ACHN (cell line): ENCODE data around the gene MEIKIN.
"Not testable (repeated sequence)": the region's sequence is repeated elsewhere in the genome, so short reads cannot be mapped to it uniquely, and the experiment has no call there.

Source experiments
- DNase-seq: peaks from one replicate; pipeline ENCODE4 v3.0.0-alpha.2; 2015
- in situ Hi-C: cut with HindIII; loops from 2 replicates; pipeline ENCODE4 v1.10.0; 2017; ENCODE audit warnings: low sequenced_read_pairs, low pct_ligation_motif_present, low pct_unique_long_range_greater_than_20kb

MEIKIN gene

DNA sequence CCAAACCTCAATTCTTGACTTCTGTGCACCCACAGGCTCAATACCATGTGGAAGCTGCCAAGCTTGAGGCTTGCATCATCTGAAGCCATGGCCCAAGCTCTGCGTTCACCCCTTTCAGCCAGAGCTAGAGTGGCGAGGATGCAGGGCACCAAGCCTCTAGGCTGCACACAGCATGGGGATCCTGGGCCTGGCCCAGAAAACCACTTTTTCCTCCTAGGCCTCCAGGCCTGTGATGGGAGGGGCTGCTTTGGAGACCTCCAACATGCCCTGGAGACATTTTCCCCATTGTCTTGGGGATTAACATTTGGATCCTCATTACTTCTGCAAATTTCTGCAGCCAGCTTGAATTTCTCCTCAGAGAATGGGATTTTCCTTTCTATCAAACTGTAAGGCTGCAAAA is 112.8 kb downstream of the MEIKIN start:
- in situ Hi-C loops, DNase-seq: not testable (repeated sequence)

DNA sequence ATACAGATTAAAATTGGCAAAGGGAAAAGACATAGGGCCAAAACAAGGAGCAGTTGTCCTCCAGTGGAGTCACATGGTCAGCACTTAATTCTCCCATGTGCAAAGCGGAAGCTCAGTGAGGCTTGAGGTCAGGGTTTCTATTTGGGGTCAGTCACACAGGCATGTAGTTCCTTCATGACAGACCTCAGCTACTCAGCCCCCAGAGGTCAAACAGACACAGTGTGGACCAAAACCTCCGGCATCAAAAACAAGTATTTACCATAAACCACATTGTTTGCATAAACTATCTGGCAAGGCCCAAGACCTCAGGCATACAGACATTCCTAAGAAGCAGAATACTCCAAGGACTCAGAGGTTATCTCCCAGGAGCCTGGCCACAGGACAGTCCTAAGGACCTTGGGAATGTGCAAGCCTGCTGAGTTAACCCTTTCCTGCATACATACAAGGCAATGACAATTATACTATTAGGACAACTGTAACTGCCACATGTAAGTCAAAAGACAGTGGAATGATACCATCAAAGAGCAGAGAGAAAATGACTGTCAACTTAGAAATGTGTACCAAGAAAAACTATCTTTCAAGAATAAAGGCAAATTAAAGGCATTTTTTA is 120.0 kb downstream of the MEIKIN start:
- DNase-seq, result no peak
- in situ Hi-C loops, result no loop called here

DNA sequence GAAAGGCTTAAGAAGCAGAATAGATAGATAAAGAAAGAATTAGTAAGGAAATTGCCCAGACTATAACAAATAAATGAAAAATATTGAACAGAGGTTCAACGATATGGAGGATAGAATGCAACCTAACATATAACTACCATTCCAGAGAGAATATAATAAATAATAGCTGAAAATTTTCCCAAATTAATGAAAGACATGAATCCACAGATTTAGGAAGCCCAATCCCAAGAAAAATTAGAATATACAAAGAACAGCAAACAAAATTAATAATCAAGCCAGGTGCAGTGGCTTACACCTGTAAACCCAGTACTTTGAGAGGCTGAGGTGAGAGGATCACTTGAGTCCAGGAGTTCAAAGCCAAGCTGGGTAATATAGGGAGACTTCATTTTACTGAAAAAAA is 120.8 kb downstream of the MEIKIN start:
- no peak for DNase-seq
- in situ Hi-C loops, result no loop called here

- in situ Hi-C loops, result no loop called here
Measured at GRCh38 chr5:131821221-131821620, 124.2 kb downstream of the MEIKIN start.

DNA sequence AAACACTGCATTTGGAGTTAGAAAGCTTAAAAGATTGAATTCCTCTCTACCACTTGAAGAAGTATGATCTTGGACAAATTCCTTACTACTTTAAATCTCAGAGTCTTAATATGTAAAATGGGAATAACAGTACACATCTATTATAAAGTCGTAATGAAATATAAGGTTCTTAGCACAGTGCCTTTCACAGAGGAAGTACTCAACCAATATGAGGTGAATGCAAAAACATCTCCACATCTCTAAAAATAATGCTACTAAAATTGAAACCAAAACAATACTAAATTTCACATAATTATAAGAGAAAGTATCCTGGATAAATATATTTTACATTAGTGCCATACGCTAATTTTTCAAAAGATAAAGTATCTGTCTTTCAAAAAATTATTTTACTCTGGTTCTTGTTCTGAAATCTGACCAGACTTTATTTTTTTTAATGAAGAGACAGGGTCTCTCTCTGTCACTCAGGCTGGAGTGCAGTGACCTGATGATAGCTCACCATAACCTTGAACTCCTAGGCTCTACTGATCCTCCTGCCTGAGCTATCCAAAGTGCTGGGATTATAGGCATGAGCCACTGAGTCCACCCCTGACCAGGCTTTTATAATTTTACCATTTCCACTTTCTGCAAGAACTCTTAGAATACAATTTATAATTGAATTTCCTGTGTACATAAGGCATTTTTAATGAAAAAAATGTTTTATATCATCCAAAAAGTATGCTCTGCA is 127.3 kb downstream of the MEIKIN start:
- DNase-seq, result no peak
- in situ Hi-C loops, result no loop called here

More at GRCh38 chr5:131821221-131821620, 124.2 kb downstream of the MEIKIN start:
- DNase-seq, result no peak

GRCh38 chr5:131814990-131815389 is 130.5 kb downstream of the MEIKIN start:
- DNase-seq, result peak; percentile 87
- in situ Hi-C loops, result no loop called here

DNA sequence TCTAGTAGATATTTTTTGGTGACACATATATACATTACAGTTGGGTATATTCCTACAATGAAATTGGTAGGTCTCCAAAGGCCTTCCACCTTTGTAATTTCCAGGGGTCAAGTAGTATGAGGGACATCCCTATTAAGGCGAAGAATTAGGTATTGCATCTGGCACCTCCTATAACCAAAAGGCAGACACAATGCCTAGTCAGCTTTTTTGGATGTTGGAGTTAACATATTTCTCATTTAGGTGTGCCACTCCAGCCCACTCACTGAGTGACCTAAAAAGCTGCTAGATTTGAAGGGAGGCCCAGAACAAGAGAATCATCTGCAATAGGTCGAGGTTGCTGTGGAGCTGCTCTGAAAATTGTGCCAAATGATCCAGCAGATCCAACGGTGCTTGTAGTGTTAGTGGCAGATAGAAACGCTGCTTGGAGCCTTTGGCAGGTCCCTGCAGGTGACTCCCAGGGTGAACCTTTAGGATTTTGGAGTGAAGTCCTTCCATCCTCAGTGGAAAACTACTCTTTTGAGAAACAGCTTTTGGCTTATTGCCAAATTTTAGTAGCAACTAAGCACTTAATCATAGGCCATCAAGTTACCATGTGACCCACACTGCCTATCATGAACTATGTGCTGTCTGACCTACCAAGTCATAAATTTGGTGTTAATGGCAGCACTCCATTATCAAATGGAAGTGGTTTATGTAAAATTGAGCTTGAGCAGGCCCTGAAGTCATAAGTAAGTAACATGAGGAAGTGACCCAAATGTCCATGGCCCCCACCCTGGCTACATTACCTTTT is 132.9 kb downstream of the MEIKIN start:
- no peak for DNase-seq
- in situ Hi-C loops, result no loop called here

DNA sequence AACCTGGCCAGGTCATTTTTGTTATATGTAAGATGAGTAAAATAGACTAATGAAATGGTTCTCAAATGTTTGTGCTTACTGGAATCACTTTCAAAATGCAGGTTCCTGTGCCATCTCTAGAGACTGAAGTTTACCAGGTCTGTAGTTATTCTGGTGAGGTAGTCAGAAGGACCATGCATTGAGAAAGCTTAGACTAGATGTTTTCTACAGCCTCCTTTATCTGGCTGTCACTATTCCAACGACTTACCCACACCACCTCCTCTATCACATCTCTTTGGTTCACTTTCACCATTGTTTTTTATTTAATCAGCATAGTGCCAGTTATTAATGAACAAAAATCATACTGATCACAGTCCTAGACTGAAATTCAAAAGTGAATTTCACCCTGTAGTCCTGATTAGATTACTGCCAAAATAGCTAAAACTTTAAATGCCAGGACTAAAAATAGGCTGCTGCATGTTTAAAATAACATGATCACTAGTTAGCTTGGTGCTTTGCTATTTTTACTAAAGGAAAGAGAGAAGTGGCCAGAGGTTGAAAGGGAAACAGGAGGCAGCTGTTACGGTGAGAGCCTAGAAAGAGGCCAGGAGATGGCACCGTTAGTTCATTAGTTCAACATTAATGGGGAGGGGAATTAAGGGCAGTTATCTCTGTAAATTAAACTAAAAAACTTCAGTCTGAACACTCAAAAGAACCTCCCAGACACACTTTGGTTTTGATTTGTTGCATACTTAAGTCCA is 134.8 kb downstream of the MEIKIN start:
- in situ Hi-C loops, result no loop called here
- DNase-seq, result peak; percentile 40

DNA sequence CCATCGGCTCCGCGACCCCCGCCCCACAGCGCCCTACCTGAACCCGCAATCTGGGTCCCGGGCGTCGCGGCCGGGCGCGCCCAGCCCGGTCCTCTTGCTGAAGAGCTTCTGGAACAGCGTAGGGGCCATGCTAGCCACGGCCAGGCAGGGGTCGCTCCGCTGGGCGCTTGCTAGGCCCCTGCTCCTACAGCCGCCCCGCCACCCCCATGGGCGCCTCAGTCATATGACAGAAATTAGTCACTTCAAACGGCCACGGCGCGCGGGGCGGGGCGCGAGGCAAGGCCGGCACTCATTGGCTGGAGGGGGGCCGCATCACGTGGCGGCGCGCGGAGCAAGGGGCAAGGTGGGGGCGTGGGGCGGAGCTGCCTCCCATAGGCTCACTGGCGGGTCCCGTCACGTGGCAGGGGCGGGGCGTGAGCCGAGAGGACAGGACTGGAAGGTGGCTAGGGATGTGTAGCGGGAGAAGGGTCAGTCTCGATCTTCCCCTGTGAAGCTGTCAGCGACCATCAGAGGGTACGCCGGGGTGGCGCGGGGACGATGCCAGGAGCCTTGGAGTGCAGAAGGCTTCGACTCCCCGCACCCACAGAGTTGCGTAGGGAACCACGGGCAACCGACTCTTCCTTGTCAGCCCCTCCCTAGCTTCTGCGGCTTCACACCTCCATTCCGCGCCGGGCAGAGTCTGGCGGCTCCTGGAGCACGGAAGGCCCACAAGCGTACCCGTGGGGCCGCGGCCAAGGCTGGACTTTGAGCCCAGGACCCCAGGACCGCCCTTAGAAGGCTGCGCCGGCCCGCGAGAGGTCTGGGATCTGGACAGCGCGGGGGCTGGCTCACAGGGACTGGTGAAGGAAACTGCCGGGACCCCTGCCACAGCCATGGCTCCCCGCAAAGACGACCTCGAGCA is 148.4 kb downstream of the MEIKIN start, which contains the start of gene FNIP1:
FNIP1 (minus strand) TSS at position 225 of the 901 bp plus-strand sequence; CDS start at position 129, 96 bp downstream.
- in situ Hi-C loops, result no loop called here

GRCh38 chr5:131795879-131796792 is 149.3 kb downstream of the MEIKIN start:
- in situ Hi-C loops, result no loop called here
- DNase-seq, result peak; percentile 54

More for the DNA sequence above, 148.4 kb downstream of the MEIKIN start, which contains the start of gene FNIP1:
- peak; percentile 96 for DNase-seq

DNA sequence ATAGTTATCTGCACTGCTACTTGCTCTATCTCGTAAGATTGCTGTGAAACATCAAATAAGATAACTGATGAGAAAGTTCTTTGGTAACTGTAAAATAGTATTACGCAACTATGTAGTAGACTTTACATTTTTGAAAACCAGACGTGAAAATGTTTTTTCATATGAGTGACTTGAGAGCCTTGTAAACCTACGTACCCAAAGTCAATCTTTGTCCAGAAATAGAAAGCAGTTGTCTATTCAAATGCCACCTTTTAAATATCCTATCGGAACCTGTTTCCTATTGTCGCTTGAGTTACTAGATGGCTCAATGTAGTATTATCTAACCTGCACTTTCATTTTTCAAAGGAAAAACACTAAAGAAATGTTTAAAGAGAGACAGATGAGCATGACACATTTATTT is 150.2 kb downstream of the MEIKIN start:
- no peak for DNase-seq
- in situ Hi-C loops, result no loop called here

GRCh38 chr5:131794586-131794985 is 150.9 kb downstream of the MEIKIN start:
- DNase-seq, result no peak

GRCh38 chr5:131792896-131793295 is 152.6 kb downstream of the MEIKIN start:
- DNase-seq, result no peak
- in situ Hi-C loops, result no loop called here

More at GRCh38 chr5:131794586-131794985, 150.9 kb downstream of the MEIKIN start:
- in situ Hi-C loops, result no loop called here

- in situ Hi-C loops, result no loop called here
- no peak for DNase-seq
Measured at GRCh38 chr5:131791866-131792265, 153.6 kb downstream of the MEIKIN start.

- in situ Hi-C loops, result no loop called here
- no peak for DNase-seq
Measured at GRCh38 chr5:131790550-131790949, 154.9 kb downstream of the MEIKIN start.

DNA sequence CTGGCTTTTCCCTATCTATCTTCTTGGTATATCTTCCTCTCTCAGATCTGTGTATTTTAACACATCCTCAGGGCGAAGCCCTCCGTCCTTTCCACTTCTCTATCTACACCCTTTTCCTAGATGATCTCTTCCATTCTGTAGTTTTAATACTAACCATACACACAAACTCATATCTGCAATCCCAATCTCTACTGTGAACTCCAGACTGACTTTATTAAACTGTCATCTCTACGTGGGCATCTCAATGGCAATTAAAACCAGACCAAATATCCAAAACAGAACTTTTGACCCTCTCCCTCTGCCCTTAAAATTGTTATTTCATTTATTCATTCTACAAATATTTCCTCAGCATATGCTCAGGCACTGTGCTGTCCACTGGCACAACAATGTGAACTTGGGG is 155.7 kb downstream of the MEIKIN start:
- in situ Hi-C loops, result no loop called here
- no peak for DNase-seq

GRCh38 chr5:131787736-131788135 is 157.7 kb downstream of the MEIKIN start:
- in situ Hi-C loops, result no loop called here
- DNase-seq, result no peak
